NK-92 treated with Interleukin-12 subunit alpha and Interleukin-12 subunit beta, amount 100 ng/mL, for 24 hours (cell line): ENCODE results near the gene OIT3.

ENCODE experiments used
- DNase-seq: peaks from one replicate; lab custom pipeline; 2025; lab: John Stamatoyannopoulos, UW

OIT3 gene

DNA sequence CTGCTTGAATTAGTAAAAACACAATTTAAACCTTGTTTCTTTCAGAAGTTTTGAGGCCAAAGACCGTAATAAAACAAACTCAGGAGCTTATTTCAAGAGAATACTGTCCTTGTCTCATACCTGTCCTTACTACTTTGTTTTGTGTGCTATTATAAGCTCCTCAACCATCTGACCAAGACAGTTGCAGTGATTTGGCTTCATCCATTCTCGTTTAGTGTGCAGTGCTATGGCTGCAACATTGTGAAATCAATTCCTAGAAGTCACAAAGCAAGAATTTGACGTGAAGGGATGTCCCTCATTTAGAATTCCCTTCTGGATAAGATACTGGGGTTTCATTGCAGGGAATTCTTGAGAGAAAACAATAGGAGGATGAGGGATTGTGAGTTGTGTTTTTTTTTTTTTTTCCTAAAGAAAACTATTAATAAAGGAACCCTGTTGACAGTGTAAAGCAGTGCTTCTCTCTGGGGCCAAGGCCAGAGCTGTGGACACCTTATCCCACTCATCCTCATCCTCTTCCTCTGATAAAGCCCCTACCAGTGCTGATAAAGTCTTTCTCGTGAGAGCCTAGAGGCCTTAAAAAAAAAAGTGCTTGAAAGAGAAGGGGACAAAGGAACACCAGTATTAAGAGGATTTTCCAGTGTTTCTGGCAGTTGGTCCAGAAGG lies at the start of gene OIT3:
OIT3 (plus strand) TSS at position 604 of the 663 bp plus-strand sequence. CDS start 60 bp downstream, outside the sequence.
- no peak for DNase-seq

DNA sequence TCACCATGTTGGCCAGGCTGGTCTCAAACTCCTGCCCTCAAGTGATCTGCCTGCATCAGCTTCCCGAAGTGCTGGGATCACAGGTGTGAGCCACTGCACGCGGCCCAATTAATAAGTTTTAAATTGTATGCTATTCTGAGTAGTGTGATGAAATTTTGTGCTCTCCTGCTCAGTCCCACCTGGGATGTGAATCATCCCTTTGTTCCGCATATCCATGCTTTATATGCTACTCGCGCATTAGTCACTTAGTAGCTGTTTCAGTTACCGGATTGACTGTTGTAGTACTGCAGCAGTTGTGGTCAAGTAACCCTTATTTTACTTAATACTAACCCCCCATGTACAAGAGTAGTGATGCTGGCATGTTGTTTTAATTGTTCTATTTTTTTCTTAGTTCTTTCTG lies 47.3 kb upstream of the OIT3 start:
- no peak for DNase-seq

DNA sequence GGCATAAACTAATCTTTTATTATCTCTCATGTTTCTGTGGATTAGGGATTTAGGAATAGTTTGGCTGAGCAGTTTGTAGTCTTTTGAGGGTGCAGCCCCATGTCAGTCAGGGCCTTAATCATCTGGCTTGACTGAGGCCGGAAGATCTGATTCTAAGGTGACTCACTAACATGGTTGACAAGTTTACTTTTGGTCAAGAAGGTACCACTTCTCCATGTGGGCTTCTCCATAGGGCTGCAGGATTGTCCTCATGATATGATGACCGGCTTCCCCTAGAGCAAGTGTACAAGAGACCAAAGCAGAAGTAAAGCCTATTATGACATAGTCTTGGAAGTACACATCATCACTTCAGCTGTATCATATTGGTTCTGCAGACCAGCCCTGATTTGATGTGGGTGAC lies 45.9 kb upstream of the OIT3 start:
- DNase-seq: no peak

DNA sequence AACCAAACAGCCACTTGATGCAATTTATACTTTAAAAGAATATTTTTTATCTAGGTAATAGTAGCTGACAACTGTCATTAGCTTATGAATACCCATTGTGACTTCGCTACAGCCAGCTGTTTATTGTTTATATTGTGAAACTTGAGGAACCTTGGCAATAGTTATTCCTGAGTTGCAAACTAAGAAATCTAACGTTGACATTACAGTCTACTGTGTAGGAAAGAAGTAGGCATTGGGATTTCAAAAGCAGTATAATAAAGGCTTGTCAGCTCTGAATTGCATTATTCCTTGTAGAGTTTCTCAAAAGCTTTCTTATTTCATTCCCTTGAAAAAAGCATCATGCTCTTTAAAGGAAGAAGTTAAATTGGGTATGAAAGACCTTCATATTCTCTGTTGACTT lies 42.7 kb upstream of the OIT3 start:
- no peak for DNase-seq

DNA sequence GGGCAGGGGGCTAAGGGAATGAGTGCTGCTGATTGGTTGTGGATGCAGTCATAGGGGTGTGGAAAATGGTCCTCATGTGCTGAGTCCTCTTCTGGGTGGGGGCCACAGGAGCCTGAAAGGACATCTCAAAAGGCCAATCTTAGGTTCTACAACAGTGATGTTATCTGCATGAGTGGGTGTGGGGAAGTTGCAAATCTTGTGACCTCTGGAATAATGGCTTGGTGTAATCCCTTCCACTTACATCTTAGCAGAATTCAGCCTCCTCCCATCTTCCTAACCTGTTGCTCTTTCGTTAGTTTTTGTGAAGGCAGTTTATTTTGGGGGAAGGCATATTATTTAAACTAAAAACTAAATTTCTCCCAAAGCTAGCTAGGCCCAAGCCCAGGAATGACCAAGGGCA lies 42.0 kb upstream of the OIT3 start:
- no peak for DNase-seq

DNA sequence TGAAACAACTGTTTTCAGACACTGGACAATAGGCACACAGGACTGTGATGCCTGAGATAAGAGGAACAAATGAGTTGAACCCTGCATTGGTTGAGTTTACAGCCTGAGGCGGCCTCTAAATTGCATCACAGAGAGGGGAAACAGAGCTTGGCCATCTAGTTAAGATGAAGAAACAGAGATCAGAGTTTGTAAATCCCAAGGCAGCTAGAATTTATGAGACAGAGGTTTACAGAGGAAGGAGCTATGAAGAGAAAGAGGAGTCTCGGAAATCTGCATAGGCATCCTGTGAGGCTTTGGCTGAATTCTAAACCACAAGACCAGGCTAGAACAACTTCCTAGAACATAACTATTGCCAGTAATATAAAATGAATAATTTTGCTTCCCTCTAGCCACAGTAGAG lies 41.0 kb upstream of the OIT3 start:
- DNase-seq: no peak

DNA sequence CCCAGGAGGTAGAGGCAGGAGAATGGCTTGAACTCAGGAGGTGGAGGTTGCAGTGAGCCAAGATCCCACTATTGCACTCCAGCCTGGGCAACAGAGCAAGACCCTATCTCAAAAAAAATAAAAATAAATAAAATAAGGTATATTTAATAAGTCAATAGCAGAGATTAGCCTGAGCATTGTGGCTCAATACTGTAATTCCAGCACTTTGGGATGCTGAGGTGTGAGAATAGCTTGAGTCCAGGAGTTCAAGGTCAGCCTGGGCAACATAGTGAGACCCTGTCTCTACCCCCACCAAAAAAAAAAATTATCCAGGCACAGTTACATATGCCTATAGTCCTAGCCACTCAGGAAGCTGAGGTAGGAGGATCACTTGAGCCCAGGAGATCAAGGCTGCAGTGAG lies 38.4 kb upstream of the OIT3 start:
- DNase-seq: no peak

DNA sequence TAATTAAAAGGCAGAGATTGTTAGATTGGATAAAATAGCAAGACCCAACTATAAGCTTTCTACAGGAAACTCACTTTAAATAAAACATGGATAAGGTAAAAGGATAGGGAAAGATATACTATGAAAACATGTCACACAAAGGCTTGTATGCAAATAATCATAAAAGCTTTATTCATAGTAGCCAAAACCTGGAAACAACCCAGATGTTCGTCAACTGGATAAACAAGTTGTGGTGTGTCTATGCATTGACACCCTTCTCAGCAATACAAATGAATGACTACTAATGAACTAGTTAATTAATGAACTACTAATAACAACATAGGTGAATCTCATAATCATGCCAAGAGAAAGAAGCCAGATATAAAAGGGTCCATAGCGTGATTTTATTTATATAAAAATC lies 37.7 kb upstream of the OIT3 start:
- no peak for DNase-seq

DNA sequence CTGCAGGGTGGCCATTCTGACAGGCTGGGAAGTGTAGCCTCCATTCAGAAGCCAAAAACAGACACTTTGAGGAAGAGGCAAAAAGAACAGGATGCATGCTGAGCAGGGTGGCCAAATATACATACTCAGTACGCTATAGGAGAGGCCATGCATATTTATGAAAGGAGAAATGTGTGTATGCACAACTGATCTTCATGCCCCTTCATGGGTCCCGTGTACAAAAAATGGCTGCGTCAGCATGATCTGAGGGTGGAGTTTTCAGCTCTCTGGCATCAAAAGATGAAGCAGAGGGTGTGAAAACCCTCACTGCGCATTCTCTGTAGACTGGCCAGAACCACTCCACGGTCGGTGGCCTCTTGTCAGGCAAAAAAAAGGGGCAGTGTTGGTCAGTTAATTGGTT lies 35.5 kb upstream of the OIT3 start:
- no peak for DNase-seq

DNA sequence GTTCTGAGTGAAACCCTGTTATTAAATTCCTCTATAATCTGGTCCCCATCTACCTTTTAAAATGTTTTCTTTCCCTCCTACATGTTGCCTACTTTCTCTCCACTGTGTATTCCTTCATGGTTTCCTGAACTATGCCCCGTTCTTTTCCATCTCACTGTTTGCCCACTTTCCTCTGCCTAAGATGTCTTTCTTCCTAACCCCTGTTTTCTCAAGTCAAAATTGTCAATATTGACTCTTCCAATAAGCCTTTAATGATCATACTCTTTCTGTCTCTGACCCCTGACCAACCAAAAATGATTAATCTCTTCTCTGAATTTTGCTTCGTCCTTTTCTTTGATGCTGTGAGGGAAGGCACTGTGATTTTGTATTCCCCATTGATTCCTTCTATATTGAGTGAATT lies 30.6 kb upstream of the OIT3 start:
- DNase-seq: no peak

DNA sequence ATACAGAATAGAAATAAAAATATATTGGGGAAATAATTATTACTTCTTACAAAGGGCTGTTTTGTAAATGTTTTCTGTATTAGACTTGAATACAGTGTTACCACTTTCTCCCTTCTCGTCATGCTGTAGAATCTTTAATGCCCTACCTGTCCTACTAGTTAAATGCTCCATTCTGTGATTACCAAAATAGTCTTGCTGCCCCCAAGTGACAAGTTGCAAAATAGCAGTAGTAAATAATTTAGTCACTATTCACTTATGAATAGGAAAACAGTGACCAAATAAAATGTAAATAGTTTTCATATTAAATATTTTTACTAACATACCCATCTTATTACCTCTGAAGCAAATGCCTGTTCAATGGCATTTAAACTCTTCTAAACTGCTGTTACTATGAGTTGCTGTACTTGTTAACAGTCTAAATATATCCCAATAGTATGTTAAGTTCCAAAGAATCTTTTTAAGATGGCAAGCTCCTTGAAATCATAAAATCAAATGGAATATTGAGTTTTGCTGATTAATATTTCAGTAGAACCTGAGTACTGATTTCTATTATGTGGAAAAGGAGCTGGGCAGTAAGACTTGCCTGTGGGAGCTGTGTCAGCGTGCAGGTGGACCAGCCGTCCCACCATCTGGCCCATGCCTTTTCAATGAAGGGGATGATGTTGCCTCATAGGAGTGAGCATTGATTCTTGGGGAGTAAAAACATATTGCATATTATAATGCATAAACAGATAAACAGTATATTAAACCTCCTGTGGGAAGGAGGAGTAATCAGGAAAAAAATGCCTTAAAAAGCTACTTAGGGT lies 18.1 kb upstream of the OIT3 start:
- no peak for DNase-seq

DNA sequence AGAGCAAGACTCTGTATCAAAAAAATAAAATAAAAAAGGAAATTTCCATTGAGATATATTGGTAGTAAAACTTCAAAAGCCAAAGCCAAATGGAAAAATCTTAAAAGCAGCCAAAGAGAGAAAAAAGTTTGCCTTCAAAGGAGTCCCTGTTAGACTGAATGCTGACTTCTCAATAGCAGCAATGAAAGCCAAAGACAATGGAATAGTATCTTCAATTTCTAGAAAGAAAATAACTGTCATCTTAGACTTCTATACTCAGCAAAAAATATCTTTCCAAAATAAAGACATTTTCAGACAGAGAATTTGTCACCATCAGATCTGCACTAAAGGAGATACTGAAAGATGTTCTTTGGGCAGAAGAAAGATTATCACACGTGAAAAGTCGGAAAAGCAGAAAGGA lies 14.3 kb upstream of the OIT3 start:
- no peak for DNase-seq

DNA sequence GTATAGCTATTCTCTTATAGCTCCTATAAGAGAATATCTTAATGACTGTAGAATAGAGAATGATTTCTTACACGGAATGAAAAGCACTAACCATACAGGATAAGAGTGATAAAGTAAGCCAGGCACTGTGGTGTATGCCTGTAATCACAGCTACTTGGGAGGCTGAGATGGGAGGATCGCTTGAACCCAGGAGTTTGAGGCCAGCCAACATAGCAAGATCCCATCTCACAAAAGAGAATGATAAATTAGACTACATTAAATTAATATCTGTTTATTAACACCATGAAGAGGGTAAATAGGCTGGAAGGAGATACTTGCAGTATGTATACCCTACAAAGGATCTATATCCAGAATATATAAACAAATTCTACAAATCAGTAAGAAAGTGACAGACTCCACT lies 12.2 kb upstream of the OIT3 start:
- DNase-seq: no peak

DNA sequence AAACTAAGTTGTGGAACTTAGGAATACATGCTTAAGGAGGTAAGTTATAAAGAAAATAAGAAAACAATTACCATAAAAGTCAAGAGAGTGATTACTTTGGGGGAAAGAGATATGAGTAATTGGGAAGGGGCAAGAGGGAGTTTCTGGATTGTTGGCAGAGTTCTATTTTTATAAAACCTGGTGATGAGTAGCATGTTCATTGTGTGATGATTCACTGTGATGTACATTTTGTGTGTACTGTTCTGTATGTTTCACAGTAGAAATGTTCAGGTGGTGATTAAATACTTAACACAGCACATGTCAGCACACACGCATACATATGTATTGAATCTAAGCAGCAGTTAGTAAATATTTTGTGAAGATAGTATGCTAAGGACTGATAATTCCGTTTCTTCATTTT lies 9.7 kb upstream of the OIT3 start:
- no peak for DNase-seq

DNA sequence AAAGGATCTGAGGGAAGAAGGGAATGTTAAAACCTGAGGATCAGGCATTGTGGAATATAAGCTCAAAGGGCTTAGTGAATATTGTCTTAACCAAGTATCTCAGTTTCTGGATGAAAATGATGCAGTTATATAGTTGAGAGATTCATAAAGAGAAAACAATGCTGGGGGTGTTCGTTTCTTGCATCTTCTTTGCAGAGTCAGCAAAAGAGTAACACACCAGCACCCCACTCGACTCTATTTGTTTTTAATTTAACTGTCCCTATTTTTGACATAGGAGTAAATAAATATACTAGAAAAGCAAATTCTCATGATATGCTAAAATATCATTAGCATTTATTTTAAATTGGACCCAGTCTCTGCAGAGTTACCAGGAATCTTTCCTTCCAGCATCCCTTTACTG lies 7.6 kb upstream of the OIT3 start:
- no peak for DNase-seq

DNA sequence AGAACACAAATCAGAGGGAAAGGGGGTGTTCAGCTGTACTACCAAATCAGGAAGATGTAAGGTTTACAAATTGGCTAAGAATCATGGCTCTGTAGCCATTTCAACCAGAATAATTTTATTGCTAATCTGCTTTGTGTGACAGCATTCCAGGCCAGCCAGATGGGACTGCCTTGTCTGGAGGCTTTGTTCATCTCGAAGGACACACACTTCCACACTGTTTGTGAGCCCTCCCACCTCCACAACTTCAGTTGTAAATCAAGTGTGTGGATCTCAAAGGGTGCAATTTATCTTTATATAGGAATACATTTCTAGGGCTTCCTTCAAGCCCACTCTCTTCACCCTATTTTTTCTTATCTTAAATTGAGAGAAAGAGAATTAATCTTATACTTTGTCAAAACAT lies 6.9 kb upstream of the OIT3 start:
- DNase-seq: no peak

DNA sequence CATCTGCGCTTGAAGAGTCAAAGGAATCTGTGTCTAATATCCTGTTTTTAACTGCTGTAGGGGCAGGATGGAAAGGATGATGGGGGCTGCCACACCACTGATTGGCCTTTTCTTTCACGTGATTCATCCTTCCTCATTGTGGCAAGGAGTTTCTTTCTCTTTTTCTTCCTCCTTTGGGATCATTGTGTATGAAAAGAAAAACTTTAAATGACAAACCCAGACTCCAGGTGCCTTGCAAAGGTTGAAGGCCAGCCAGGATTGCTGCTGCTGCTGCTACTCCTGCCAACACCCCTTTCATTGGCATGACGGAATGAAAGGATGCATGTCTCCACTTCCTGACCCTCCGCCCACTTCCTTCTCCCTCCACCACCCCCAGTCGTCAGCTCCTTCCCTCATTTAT lies 6.5 kb upstream of the OIT3 start:
- DNase-seq: no peak

DNA sequence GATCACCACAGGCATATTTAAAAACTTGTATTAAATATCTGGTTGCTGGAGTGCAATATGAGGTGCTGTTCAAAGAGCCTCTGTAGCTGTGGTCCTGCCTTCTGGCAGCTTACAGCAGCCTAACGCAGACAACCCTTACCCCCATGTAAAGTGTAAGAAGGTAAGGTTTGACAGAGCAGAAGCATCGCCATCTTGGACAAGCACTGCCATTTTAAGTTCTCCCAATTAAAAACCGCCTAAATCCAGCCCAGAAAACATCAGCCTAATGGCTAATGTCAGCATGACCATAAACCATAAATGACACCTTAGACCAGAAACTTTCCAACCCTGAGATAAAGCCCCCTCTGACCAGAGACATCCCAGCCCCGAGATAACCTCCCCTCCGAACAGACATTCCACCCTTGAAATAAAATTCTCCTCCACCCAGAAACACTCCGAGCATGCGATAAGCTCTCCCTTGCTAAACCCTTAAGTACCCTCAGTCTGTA lies 5.3 kb upstream of the OIT3 start:
- DNase-seq: no peak

DNA sequence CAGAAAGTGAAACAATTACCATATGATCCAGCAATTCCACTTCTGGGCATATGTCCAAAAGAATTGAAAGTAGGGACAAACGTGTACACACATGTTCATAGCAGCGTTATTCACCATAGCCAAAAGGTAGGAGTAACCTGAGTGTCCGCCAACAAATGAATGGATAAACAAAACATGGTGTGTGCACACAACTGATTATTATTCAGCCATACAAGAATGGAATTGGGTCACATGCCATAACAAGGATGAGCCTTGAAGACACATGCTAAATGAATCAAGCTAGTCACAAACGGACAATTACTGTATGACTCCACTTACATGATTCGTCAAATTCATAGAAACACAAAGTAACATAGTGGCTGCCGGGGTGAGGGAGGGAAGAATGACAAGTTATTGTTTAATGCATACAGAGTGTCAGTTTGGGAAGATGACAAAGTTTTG lies 4.1 kb upstream of the OIT3 start:
- no peak for DNase-seq

DNA sequence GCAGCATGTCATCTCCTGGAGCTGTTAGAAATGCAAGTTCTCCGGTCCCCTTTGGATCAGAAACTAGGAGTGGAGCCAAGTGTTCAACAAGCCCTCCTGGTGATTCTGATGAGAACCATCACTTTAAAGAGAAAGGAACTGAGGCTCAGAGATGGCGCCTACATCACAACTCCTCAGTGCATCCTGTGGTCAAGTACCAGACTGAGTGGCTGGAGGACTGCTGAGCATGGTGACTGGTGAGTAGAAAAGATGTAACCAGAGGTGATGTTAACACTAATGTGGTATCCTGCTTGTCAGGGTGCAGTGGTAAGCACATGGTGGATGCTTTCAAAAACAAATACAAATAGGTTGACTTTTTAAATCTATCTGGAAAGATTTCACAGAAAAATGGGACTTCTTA lies 3.5 kb upstream of the OIT3 start:
- DNase-seq: no peak

DNA sequence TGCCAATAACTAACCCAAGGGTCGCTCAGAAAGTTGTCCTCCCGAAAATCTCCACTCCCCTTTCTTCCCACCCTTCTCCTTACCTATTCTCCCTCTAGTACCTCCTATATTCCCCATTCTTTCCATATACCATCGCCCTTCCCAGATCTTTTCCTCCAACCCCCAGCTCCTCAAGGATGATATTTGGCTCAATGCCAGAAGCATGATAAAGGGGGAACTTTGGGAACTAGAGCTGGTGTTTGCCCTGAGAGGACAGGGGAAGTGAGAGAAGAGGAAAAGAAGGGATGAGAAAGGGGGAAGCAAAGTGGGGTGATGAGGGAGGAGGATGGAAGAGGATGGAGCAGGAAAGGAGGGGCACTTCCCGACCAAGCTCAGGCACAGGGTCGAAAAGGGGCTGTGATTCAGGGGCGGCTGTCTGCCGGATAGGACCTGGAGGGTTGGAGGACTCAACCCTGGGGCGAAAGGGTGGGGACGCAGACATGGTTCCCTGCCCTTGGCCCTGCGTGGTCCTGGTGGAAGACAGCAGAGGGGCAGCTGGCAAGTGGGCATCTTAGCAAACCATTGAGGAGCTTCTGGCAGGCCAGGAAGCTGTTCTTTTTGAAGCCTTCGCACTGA lies 1.8 kb downstream of the OIT3 start:
- DNase-seq: no peak

DNA sequence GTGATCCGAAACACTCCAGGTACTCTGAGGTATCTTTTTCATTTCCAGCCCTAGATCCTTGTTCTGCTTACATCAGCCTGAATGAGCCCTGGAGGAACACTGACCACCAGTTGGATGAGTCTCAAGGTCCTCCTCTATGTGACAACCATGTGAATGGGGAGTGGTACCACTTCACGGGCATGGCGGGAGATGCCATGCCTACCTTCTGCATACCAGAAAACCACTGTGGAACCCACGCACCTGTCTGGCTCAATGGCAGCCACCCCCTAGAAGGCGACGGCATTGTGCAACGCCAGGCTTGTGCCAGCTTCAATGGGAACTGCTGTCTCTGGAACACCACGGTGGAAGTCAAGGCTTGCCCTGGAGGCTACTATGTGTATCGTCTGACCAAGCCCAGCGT lies 5.1 kb downstream of the OIT3 start:
- no peak for DNase-seq

DNA sequence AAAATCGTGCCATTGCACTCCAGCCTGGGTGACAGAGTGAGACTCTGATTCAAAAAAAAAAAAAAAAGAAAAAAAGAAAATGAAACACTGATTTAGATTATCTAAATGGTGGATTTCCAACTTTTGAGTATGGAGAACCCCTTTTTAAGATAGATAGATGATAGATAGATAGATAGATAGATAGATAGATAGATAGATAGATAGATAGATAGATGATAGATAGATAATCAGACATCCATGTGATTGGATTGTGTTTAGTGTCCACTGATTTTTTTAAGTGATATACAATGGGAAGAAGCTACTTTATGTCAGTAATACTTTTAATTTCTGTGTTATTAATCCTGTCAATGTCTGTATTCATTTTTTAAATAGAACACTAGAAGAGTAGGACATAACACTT lies 6.0 kb downstream of the OIT3 start:
- DNase-seq: no peak
